A549 (cell line): ENCODE results near the gene DOC2B. TPM values are rescaled to one million over a fixed set of nuclear protein-coding genes. Genes with fewer than 3 reads are reported as not detected.
"Not testable (repeated sequence)": the region's sequence is repeated elsewhere in the genome, so short reads cannot be mapped to it uniquely, and the experiment has no call there.

Experiments
- ATAC-seq, 2 experiments: fragments of 200-7000 bp in 1 of 2; fragments of >200 bp in 1 of 2; cut with Nextera tagmentation in 1 of 2; cut with Tn5 transposase in 1 of 2; 3 replicates each; pipeline versions ENCODE4 v1.8.0 to v1.9.1; 2018 to 2020; ENCODE audit warnings: mild to moderate bottlenecking in 1 of 2, moderate library complexity in 1 of 2
- CTCF ChIA-PET: fragments of 300-600 bp; sonication (Branson Sonifier 250); formaldehyde crosslinking; extraction: SDS; loops from one replicate; lab custom pipeline; 2021; ENCODE audit warnings: antibody characterized with exemption, inconsistent platforms; lab: Yijun Ruan, JAX
- POLR2A ChIA-PET: fragments of 350-600 bp; formaldehyde crosslinking; extraction: SDS; loops from one replicate; lab custom pipeline; 2021; ENCODE audit warnings: antibody characterized with exemption, inconsistent platforms; lab: Yijun Ruan, JAX
- DNase-seq, 2 experiments: peaks; one replicate each; pipeline versions ENCODE4 v3.0.0 to v3.0.0-alpha.2; 2011 to 2016; ENCODE audit warnings: low read depth in 1 of 2, low spot score in 1 of 2
- FAIRE-seq: peaks from 2 replicates; lab custom pipeline; 2011; peaks lifted over from hg19 to GRCh38; lab: Jason Lieb, UNC
- H3K27ac ChIP-seq, 2 experiments: fragments of >200 bp; sonication (Bioruptor Twin); formaldehyde crosslinking; 3 replicates each; pipeline ENCODE4 v1.5.1; 2016 to 2017
- H3K4me1 ChIP-seq: fragments of >200 bp; sonication (Bioruptor Twin); formaldehyde crosslinking; 3 replicates; pipeline ENCODE4 v1.6.1; 2016
- H3K4me2 ChIP-seq: fragments of >200 bp; sonication (Bioruptor Twin); formaldehyde crosslinking; 3 replicates; pipeline ENCODE4 v1.6.1; 2016
- H3K4me3 ChIP-seq: fragments of >200 bp; sonication (Bioruptor Twin); formaldehyde crosslinking; 3 replicates; pipeline ENCODE4 v1.5.1; 2016
- H3K9me3 ChIP-seq: fragments of >200 bp; sonication (Bioruptor Twin); formaldehyde crosslinking; 3 replicates; pipeline ENCODE4 v1.6.1; 2016
- BHLHE40 ChIP-seq: IDR thresholded peaks from 2 replicates; pipeline ENCODE4 v1.6.1; 2012; ENCODE audit warnings: low read depth, low read length, inconsistent platforms
- CEBPB ChIP-seq, 2 experiments: fragments of >200 bp in 1 of 2; sonication (Bioruptor Twin) in 1 of 2; formaldehyde crosslinking in 1 of 2; IDR thresholded peaks; 2 replicates each; pipeline ENCODE4 v1.6.1; 2012 to 2016
- EHF ChIP-seq: fragments of 250-450 bp; sonication (Bioruptor Pico); IDR thresholded peaks from 2 replicates; pipeline ENCODE4 v1.5.0; 2020; ENCODE audit warnings: mild to moderate bottlenecking
- EP300 ChIP-seq, 2 experiments: fragments of >200 bp; sonication (Bioruptor Twin); formaldehyde crosslinking; IDR thresholded peaks; 2 replicates in 1 of 2; 3 replicates in 1 of 2; pipeline ENCODE4 v1.6.1; 2016 to 2017
- GATA3 ChIP-seq: IDR thresholded peaks from 2 replicates; pipeline ENCODE4 v1.6.1; 2012; ENCODE audit warnings: borderline replicate concordance
- HOXA7 ChIP-seq: fragments of 250-450 bp; sonication (Bioruptor Pico); IDR thresholded peaks from 2 replicates; pipeline ENCODE4 v1.5.0; 2020; ENCODE audit warnings: mild to moderate bottlenecking, moderate library complexity
- HOXB5 ChIP-seq: fragments of 250-450 bp; sonication (Bioruptor Pico); IDR thresholded peaks from 2 replicates; pipeline ENCODE4 v1.5.0; 2020; ENCODE audit warnings: mild to moderate bottlenecking, moderate library complexity
- KDM1A ChIP-seq: fragments of 200-600 bp; sonication (generic); IDR thresholded peaks from 2 replicates; pipeline ENCODE4 v1.6.1; 2016; ENCODE audit warnings: low read depth, mild to moderate bottlenecking
- NR3C1 ChIP-seq: fragments of >200 bp; sonication (Bioruptor Twin); formaldehyde crosslinking; IDR thresholded peaks from 3 replicates; pipeline ENCODE4 v1.6.1; 2017
- POLR2AphosphoS2 ChIP-seq: conservative IDR thresholded peaks from 2 replicates; pipeline ENCODE4 v1.6.1; 2012; ENCODE audit warnings: low read length, improper control_type of control experiment, inconsistent platforms
- SREBF2 ChIP-seq: fragments of 450-650 bp; IDR thresholded peaks from 2 replicates; pipeline ENCODE4 v1.6.1; 2014; ENCODE audit warnings: mild to moderate bottlenecking, moderate library complexity
- ZC3H11A ChIP-seq: fragments of 450-650 bp; IDR thresholded peaks from 2 replicates; pipeline ENCODE4 v1.6.1; 2014; ENCODE audit warnings: antibody characterized with exemption, mild to moderate bottlenecking
- WGBS: methylation state at CpG from one replicate; pipeline ENCODE4 v1.1.6; 2017; ENCODE audit errors: missing lambda C conversion rate; 5-methylcytosine and 5-hydroxymethylcytosine counted together
- polyA plus RNA-seq, 4 experiments: library from polyadenylated mRNA; depleted of rRNA in 3 of 4; stranded (reverse); fragments of >200 nt; fragmentation: RNase III in 1 of 4; extraction: RNeasy Plus Mini Kit Qiagen cat#74134 plus additional on column Dnase treatment in 1 of 4; gene quantifications; 2 replicates in 3 of 4; 3 replicates in 1 of 4; pipeline ENCODE4 v1.2.3, GENCODE V29; 2011 to 2017
- TF ChIP-seq, protein P1 (sequence below): fragments of >200 bp; sonication (Bioruptor Twin); formaldehyde crosslinking; IDR thresholded peaks from 2 replicates; pipeline ENCODE4 v1.6.1; 2016
- TF ChIP-seq, protein P2 (sequence below): fragments of >200 bp; sonication (Bioruptor Twin); formaldehyde crosslinking; IDR thresholded peaks from 3 replicates; pipeline ENCODE4 v1.5.1; 2016
- TF ChIP-seq, protein P3 (sequence below): fragments of 150-350 bp; IDR thresholded peaks from 2 replicates; pipeline ENCODE4 v1.6.1; 2014; ENCODE audit warnings: low read depth, mild to moderate bottlenecking, low read length
- TF ChIP-seq, protein P4 (sequence below): fragments of 200-600 bp; sonication (generic); IDR thresholded peaks from 2 replicates; pipeline ENCODE4 v1.6.1; 2016; ENCODE audit warnings: antibody characterized with exemption, mild to moderate bottlenecking, moderate library complexity
- TF ChIP-seq, protein P5 (sequence below): IDR thresholded peaks from 2 replicates; pipeline ENCODE4 v1.6.1; 2012; ENCODE audit warnings: low read depth, borderline replicate concordance

DOC2B gene
- polyA plus RNA-seq, 2 of the 4 experiments (the other 2 are of a cell fraction) = 0.27 to 1.6 TPM

DNA sequence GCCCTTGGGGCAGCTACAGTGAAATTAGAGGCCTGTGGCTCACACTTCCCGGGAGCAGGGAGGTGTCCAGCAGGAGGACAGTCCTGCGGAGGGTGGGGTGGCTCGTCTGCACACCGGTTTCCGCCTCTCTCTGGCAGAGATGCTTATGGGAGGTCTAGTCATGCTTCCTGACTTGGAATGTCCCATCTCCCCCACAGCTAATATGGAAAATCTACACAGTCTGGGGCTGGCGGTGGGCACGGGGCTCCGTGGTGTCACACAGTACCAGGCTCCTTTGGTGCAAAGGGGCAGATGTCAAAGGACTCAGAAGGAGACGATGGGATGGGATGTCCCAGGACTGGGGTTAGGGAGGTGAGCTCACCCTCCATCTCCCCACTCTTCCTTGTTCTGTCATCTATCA is 44.1 kb upstream of the DOC2B start:
- DNase-seq (no peak), ATAC-seq (no peak), FAIRE-seq (no peak)
- ChIA-PET POLR2A (no interaction called here), CTCF (interaction anchor here (0.6 to 1.1 kb wide), 2 partner anchors 27 to 167 kb away, joined by 3 read pairs; no protein-coding TSS in a partner anchor)
- 92% methylated on average over 9 of the region's 9 CpGs for WGBS
- H3K4me3 ChIP-seq = no peak overlapping the region
- TF ChIP-seq EHF (CRISPR knock-in tag) (no peak), GATA3 (no peak), HOXB5 (CRISPR knock-in tag) (no peak), NR3C1 (no peak), CEBPB (IDR thresholded peaks at IDR 0.05) (no peak), KDM1A (no peak), BHLHE40 (no peak), SREBF2 (no peak), POLR2AphosphoS2 (no peak)
- TF ChIP-seq, protein P1, sequence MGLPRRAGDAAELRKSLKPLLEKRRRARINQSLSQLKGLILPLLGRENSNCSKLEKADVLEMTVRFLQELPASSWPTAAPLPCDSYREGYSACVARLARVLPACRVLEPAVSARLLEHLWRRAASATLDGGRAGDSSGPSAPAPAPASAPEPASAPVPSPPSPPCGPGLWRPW = no peak
- TF ChIP-seq, protein P2, sequence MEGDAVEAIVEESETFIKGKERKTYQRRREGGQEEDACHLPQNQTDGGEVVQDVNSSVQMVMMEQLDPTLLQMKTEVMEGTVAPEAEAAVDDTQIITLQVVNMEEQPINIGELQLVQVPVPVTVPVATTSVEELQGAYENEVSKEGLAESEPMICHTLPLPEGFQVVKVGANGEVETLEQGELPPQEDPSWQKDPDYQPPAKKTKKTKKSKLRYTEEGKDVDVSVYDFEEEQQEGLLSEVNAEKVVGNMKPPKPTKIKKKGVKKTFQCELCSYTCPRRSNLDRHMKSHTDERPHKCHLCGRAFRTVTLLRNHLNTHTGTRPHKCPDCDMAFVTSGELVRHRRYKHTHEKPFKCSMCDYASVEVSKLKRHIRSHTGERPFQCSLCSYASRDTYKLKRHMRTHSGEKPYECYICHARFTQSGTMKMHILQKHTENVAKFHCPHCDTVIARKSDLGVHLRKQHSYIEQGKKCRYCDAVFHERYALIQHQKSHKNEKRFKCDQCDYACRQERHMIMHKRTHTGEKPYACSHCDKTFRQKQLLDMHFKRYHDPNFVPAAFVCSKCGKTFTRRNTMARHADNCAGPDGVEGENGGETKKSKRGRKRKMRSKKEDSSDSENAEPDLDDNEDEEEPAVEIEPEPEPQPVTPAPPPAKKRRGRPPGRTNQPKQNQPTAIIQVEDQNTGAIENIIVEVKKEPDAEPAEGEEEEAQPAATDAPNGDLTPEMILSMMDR = no peak
- TF ChIP-seq, protein P3, sequence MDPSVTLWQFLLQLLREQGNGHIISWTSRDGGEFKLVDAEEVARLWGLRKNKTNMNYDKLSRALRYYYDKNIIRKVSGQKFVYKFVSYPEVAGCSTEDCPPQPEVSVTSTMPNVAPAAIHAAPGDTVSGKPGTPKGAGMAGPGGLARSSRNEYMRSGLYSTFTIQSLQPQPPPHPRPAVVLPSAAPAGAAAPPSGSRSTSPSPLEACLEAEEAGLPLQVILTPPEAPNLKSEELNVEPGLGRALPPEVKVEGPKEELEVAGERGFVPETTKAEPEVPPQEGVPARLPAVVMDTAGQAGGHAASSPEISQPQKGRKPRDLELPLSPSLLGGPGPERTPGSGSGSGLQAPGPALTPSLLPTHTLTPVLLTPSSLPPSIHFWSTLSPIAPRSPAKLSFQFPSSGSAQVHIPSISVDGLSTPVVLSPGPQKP = no peak
- TF ChIP-seq, protein P4, sequence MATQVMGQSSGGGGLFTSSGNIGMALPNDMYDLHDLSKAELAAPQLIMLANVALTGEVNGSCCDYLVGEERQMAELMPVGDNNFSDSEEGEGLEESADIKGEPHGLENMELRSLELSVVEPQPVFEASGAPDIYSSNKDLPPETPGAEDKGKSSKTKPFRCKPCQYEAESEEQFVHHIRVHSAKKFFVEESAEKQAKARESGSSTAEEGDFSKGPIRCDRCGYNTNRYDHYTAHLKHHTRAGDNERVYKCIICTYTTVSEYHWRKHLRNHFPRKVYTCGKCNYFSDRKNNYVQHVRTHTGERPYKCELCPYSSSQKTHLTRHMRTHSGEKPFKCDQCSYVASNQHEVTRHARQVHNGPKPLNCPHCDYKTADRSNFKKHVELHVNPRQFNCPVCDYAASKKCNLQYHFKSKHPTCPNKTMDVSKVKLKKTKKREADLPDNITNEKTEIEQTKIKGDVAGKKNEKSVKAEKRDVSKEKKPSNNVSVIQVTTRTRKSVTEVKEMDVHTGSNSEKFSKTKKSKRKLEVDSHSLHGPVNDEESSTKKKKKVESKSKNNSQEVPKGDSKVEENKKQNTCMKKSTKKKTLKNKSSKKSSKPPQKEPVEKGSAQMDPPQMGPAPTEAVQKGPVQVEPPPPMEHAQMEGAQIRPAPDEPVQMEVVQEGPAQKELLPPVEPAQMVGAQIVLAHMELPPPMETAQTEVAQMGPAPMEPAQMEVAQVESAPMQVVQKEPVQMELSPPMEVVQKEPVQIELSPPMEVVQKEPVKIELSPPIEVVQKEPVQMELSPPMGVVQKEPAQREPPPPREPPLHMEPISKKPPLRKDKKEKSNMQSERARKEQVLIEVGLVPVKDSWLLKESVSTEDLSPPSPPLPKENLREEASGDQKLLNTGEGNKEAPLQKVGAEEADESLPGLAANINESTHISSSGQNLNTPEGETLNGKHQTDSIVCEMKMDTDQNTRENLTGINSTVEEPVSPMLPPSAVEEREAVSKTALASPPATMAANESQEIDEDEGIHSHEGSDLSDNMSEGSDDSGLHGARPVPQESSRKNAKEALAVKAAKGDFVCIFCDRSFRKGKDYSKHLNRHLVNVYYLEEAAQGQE = no peak
- H3K27ac ChIP-seq = no peak overlapping the region
- H3K9me3 ChIP-seq = no peaks in the 10 kb centered on the region
- H3K4me1 ChIP-seq = no peaks in the 10 kb centered on the region
- no peak overlapping the region for H3K4me2 ChIP-seq

DNA sequence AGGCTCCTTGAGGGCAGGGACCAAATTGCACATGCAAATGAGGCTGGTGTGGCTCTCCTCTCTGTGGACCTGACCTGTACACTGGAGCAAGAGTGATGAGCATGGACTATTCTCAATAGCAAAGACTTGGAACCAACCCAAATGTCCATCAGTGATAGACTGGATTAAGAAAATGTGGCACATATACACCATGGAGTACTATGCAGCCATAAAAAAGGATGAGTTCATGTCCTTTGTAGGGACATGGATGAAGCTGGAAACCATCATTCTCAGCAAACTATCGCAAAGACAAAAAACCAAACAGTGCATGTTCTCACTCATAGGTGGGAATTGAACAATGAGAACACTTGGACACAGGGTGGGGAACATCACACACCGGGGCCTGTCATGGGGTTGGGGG is 43.1 kb upstream of the DOC2B start:
- CTCF ChIA-PET, POLR2A ChIA-PET, H3K4me1 ChIP-seq, H3K27ac ChIP-seq, DNase-seq, H3K4me2 ChIP-seq, ATAC-seq, H3K9me3 ChIP-seq, H3K4me3 ChIP-seq, FAIRE-seq: not testable (repeated sequence)
- WGBS = 89% methylated on average over 2 of the region's 2 CpGs

DNA sequence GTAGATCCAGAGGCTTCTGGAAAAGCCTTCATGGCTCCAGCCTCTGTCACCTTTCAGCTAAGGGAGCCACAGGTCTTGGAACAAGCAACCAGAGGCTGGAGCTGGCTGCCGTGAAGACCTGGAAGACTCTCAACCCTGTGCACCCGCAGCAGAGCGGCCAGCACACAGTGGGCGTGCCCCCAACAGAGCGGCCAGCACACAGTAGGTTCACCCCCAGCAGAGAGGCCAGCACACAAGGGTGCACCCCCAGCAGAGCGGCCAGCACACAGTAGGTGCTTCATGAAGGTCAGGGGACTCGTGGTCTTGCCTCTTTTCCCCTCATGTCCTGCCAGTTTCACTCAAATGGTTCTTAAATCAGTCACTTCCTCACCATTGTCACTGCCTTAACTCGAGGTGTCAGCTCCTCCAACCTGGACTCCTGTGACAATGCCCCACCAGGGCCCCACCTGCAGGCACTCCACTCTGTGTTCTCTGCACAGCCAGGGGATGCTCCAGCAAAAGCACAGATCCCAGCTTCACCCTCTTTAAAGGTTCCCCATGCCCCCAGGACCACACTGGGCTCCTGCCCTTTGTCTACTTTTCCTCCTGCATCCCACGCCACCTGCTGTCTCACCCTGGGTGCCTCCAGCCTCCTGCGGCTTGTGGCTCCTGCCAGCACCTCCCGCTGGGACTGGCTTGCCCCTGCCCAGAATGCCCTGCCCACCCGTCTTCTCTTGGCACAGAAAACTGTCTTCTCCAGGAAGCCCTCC is 42.4 kb upstream of the DOC2B start:
- WGBS = 87% methylated on average over 12 of the region's 12 CpGs
- ChIA-PET POLR2A (no interaction called here), CTCF (no interaction called here)
- no peaks in the 10 kb centered on the region for H3K4me1 ChIP-seq
- ATAC-seq (no peak; a peak in 1 of 6 replicates), FAIRE-seq (no peak), DNase-seq (no peak)
- TF ChIP-seq, protein P5, sequence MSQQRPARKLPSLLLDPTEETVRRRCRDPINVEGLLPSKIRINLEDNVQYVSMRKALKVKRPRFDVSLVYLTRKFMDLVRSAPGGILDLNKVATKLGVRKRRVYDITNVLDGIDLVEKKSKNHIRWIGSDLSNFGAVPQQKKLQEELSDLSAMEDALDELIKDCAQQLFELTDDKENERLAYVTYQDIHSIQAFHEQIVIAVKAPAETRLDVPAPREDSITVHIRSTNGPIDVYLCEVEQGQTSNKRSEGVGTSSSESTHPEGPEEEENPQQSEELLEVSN = no peak
- no peak for TF ChIP-seq HOXA7 (CRISPR knock-in tag)
- no peak for TF ChIP-seq SREBF2
- no peak for TF ChIP-seq ZC3H11A
- no peak for TF ChIP-seq KDM1A
- no peak for TF ChIP-seq EP300 (IDR thresholded peaks at IDR 0.05)
- no peak overlapping the region for H3K27ac ChIP-seq
- H3K9me3 ChIP-seq = no peaks in the 10 kb centered on the region
- no peak overlapping the region for H3K4me3 ChIP-seq
- H3K4me2 ChIP-seq = no peak overlapping the region
